Measurements from ENCODE around the gene NRG2. TPM values are rescaled to one million over a fixed set of nuclear protein-coding genes. Genes with fewer than 3 reads are reported as not detected.

Gene NRG2
- polyA plus RNA-seq (ENCODE audit: insufficient read length in 3 of 3), result 1 to 10 TPM; 1.3 to 1.9 (median 1.7) TPM
- long read RNA-seq, donor 1, result 0 reads
- long read RNA-seq, donor 2, result 0 reads
- long read RNA-seq, donor 3, partial matches to known transcripts, result 0 of 1 reads
- long read RNA-seq, donor 3, other reads (novel, unspliced or antisense), result 0 of 1 reads
- long read RNA-seq, donor 4, result 0 reads
- long read RNA-seq, donor 5, result 0 reads
- long read RNA-seq, donor 6, result 0 reads
- long read RNA-seq, donor 7, result 0 reads
- long read RNA-seq, donor 8, result 0 reads
- long read RNA-seq, donor 9, result 0 reads
- long read RNA-seq, donor 10, result 0 reads
- long read RNA-seq, donor 11, result 0 reads
- long read RNA-seq, donor 12, result 0 reads
- long read RNA-seq, donor 13, result 0 reads
- long read RNA-seq, donor 14, result 0 reads
- long read RNA-seq, donor 15, result 0 reads
- long read RNA-seq, donor 16, result 0 reads

DNA sequence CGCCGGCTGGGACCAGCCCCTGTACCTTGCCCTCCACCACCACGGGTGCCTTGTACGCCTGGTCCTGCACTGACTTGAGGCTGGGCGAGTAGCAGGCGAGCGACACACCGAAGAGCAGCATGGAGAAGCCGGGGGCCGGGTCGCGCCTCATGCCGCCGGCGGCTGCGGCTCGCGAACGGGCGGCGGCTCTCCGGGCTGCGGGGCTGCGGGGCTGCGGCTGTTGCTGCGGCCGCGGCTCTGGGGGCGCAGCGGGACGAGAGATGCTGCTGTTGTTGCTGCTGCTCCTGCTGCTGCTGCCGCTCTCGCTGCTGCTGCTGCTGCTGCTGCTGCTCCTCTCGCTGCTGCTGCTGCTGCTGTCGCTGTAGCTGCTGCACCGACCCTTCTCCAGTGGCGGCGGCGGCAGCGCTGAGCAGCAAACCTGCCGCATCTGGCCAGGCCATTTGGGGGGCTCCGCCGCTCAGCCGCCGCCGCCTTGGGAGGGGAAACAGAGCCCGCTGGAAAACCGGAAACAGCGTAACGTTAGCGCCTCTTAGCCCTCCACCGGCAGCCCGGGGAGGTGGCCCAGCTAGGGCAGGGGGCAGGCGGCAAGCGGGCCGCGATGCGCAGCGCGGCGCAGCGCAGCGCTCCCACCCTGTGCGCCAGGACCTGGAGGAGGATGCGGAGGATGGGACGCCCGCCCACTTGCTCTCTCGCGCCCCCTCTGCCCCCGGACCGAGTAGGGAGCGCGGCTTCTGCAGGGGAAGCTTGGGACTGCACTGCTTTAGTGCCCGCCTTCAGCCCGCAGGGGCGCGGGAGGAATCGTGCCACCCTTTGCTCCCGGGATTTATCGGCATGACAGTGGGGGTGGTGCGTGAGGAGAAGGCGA is at the start of gene NRG2:
Gene NRG2, minus strand, starts transcription at position 657 of the 865 bp plus-strand sequence.
- peak in 6 of 11 donors; percentile 20 to 56 (median 38) for DNase-seq (ENCODE audit: extremely low read depth in 1 of 11, low read depth in 9 of 11, low spot score in 4 of 11)

GRCh38 chr5:140090251-140090650 is 47.2 kb upstream of the NRG2 start:
- DNase-seq (ENCODE audit: extremely low read depth in 1 of 11, low read depth in 9 of 11, low spot score in 4 of 11), result no peak

- DNase-seq (ENCODE audit: extremely low read depth in 1 of 11, low read depth in 9 of 11, low spot score in 4 of 11), result no peak
Measured at GRCh38 chr5:140084541-140084940, 41.4 kb upstream of the NRG2 start.

GRCh38 chr5:140083650-140084049 is 40.6 kb upstream of the NRG2 start:
- no peak for DNase-seq (ENCODE audit: extremely low read depth in 1 of 11, low read depth in 9 of 11, low spot score in 4 of 11)

DNA sequence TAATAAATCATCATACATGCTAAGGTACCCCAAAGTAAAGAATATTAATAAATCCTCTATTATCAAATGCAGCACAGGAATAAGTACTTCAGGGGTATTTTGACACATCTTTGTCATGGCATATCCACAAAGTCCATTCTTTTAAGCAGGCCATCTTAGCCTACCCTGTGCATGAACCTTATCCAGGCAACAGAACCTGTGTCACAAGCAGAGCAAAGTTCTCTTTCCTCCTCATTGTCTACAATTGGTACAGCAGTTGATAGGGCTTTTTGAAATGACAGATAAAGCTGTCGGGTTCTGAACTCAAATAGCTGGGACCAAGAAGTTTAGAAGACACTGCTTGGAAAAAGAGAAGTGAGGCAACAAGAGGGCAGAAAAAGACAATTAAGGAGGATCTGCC is 40.0 kb upstream of the NRG2 start:
- DNase-seq (ENCODE audit: extremely low read depth in 1 of 11, low read depth in 9 of 11, low spot score in 4 of 11), result no peak

GRCh38 chr5:140076788-140077187 is 33.7 kb upstream of the NRG2 start:
- no peak for DNase-seq (ENCODE audit: extremely low read depth in 1 of 11, low read depth in 9 of 11, low spot score in 4 of 11)

GRCh38 chr5:140076142-140076541 is 33.0 kb upstream of the NRG2 start:
- DNase-seq (ENCODE audit: extremely low read depth in 1 of 11, low read depth in 9 of 11, low spot score in 4 of 11), result no peak

GRCh38 chr5:140075371-140075770 is 32.3 kb upstream of the NRG2 start:
- no peak for DNase-seq (ENCODE audit: extremely low read depth in 1 of 11, low read depth in 9 of 11, low spot score in 4 of 11)

- peak in 2 of 11 donors; percentile 8 to 20 for DNase-seq (ENCODE audit: extremely low read depth in 1 of 11, low read depth in 9 of 11, low spot score in 4 of 11)
Measured at GRCh38 chr5:140073296-140073695, 30.2 kb upstream of the NRG2 start.

- DNase-seq (ENCODE audit: extremely low read depth in 1 of 11, low read depth in 9 of 11, low spot score in 4 of 11), result no peak
Measured at GRCh38 chr5:140072812-140073211, 29.7 kb upstream of the NRG2 start.

GRCh38 chr5:140060816-140061215 is 17.7 kb upstream of the NRG2 start:
- DNase-seq (ENCODE audit: extremely low read depth in 1 of 11, low read depth in 9 of 11, low spot score in 4 of 11), result no peak

GRCh38 chr5:140058212-140058932 is 15.3 kb upstream of the NRG2 start:
- DNase-seq (ENCODE audit: extremely low read depth in 1 of 11, low read depth in 9 of 11, low spot score in 4 of 11), result no peak

DNA sequence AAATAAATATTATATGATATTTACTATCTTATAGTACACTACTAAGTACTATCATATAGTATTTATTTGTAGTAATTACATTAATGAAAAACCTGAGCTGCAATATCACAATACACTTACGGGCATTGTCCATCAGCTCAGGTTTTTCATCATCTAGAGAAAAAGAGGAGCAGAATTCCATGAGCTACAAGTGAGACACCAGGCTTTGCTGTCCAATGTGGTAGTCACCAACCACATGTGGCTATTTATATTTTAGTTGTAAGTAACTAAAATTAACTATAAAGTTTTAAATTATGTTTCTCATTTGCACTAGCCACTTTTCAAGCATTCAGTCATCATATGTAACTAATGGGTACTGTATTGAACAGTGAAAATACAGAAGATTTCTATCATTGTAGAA is 13.8 kb upstream of the NRG2 start:
- DNase-seq (ENCODE audit: extremely low read depth in 1 of 11, low read depth in 9 of 11, low spot score in 4 of 11), result no peak

DNA sequence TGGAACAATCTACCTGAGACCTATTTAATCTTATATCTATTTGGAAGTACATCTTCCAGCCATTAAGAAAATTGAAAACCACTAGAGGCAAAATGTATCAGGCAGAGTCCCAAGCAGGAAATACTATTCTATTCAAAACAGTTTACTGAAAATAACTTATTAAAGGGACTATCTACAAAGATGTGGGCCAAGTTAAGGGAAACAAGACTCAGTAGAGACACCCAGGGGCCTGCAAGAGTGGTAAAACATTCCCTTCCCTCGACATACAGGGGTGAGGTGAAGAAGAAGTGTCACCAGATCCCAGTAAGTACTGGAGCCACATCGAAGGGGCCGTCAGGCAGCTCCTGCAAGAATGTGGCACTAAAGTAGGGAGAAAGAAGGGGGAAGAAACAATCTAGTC is 12.1 kb upstream of the NRG2 start:
- DNase-seq (ENCODE audit: extremely low read depth in 1 of 11, low read depth in 9 of 11, low spot score in 4 of 11), result no peak

DNA sequence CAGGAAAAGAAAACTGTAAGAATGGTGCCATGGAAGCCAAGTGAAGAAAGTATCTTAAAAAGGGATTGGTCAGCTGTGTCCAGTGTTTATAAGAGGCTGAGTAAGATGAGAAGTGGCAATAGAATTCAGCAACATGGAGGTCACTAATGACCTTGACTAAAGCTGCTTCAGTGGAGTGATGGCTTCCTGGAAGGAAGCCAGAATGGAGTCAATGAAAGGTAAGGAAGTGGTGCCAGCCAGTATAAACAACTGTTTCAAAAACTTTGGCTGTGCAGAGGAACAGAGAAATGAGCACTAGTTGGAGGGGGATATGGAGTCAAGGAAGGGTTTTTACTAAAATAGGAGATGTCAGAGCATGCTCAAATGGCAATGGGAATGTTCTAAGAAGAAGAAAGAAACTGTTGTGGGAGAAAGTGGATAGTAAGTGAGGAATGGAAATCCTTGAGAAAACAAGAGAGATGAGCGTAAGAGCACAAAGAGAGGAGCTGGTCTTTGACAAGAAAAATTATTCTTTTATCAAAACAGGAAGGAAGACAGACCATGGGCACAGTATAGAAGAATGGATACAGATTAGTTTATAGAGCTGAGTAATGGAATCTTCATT is 11.1 kb upstream of the NRG2 start:
- DNase-seq (ENCODE audit: extremely low read depth in 1 of 11, low read depth in 9 of 11, low spot score in 4 of 11), result no peak

DNA sequence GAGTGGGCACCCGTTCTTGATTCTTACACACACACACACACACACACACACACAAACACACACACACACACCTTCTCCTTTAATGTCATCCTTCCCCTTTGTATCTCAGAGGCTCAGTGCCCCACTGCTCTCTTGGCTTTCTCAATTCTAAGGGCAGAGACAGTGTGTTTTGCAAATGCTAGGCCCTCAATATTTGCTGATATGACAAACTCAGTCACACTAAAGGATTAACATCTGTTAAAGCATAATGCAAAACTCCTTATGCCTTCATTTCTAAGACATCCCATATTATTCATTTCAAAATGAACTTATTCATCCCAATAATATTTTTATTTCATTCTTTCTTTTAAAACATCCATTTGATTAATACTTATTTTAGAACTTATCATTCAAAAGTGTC is 8.9 kb upstream of the NRG2 start:
- DNase-seq (ENCODE audit: extremely low read depth in 1 of 11, low read depth in 9 of 11, low spot score in 4 of 11), result no peak

DNA sequence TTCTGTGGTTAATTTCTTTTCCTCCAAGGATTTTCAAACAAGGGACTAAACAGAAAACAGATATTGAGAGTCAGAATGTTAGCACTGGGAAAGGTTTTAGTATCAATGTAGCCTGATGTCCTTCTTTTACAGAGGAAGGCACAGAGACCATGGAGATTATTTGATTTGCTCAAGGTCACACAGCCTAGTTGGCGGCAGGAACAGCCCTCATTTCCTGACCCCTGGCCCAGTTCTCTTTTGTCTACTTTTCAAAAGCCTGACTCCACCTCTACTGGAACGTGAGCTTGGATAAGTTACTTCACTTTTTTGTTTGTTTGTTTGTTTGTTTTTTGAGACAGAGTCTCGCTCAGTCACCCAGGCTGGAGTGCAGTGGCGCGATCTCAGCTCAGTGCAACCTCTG is 6.6 kb upstream of the NRG2 start:
- DNase-seq (ENCODE audit: extremely low read depth in 1 of 11, low read depth in 9 of 11, low spot score in 4 of 11), result no peak

DNA sequence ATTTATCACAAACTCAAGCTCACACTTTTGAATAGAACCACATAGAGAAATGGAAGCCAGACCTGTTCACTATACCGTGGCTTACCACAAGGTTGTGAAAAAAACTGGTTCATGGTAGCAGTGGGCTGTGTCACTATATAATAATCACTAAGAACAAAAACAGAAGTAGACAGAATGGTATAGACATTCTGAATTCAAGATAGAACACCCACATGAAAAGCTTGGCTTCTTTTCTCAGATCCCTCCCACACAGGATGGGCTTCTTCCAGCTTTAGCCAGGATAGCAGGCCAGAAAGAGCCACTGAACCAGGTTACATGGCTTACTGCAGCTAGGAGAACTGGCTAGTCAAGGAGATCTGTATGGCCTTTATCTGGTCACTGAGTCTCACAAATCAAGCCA is 6.1 kb upstream of the NRG2 start:
- DNase-seq (ENCODE audit: extremely low read depth in 1 of 11, low read depth in 9 of 11, low spot score in 4 of 11), result no peak

DNA sequence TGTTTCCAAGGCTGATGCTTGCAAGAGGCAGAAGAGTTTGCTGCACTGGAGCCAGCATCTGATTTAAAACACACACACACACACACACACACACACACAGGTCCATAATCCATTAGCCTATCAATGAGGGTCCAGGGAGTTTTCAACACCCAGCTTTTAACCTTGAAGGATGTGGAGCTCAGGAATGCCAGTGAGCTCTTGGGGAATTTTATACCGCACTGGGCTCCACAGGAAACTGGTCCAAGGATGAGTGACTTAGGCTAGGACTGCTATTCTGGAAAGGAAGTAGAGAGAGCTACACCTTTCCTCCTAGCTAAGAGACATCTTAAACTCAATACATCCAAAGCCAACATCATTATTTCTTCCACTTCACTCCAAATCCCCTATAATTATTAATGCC is 942 bp upstream of the NRG2 start:
- no peak for DNase-seq (ENCODE audit: extremely low read depth in 1 of 11, low read depth in 9 of 11, low spot score in 4 of 11)
